Activated T-cell treated with anti-CD3 and anti-CD28 coated beads, Interleukin-2, amount 50 U/mL, for 72 hours (primary cell): Measurements from ENCODE around the gene SERPINB8. TPM values are rescaled to one million over a fixed set of nuclear protein-coding genes. Genes with fewer than 3 reads are reported as not detected.
A peak's percentile ranks its signal among the peaks of the same experiment; 100 is the strongest.

Experiments used
- ATAC-seq, 2 donors: fragments of 150-1000 bp; cut with Tn5 transposase; replicated peaks in 1 of 2; 2 replicates each; pipeline ENCODE4 v1.10.0; 2021; ENCODE audit warnings: moderate library complexity in 2 of 2, mild to moderate bottlenecking in 1 of 2
- DNase-seq, 2 donors: peaks; one replicate each; pipeline ENCODE4 v3.0.0; 2021 to 2022; ENCODE audit warnings: mixed read lengths in 1 of 2
- H3K27ac Mint-ChIP-seq: one replicate; pipeline ENCODE4 v1.8.0; 2022; ENCODE audit warnings: mild to moderate bottlenecking, moderate library complexity, mixed read lengths
- H3K27me3 Mint-ChIP-seq: one replicate; pipeline ENCODE4 v1.8.0; 2022; ENCODE audit warnings: low read depth, mixed read lengths
- H3K36me3 Mint-ChIP-seq, 2 donors: one replicate each; pipeline ENCODE4 v1.8.0; 2022; ENCODE audit warnings: mixed read lengths in 2 of 2, mild to moderate bottlenecking in 1 of 2; ENCODE audit not compliant: insufficient read depth in 2 of 2
- H3K4me1 Mint-ChIP-seq: one replicate; pipeline ENCODE4 v1.8.0; 2022; ENCODE audit warnings: low read depth, mixed read lengths
- H3K4me3 Mint-ChIP-seq, 2 donors: one replicate each; pipeline ENCODE4 v1.8.0; 2022; ENCODE audit warnings: mild to moderate bottlenecking in 2 of 2, mixed read lengths in 2 of 2, moderate library complexity in 2 of 2
- H3K9me3 Mint-ChIP-seq, 2 donors: one replicate each; pipeline ENCODE4 v1.8.0; 2022; ENCODE audit warnings: mixed read lengths in 2 of 2
- total RNA-seq, 2 donors: library from RNA; stranded (reverse); gene quantifications; one replicate each; pipeline ENCODE4 v1.2.3, GENCODE V29; 2022

Gene SERPINB8
- total RNA-seq, 2 donors from 2014 or later: 18.6 to 28.8 TPM

- peak in 1 of 2 donors; percentile 7 for DNase-seq
- no peaks in the 10 kb centered on the region for H3K9me3 Mint-ChIP-seq
- peak in 1 of 2 donors; percentile 37 for ATAC-seq
- no peak overlapping the region for H3K27ac Mint-ChIP-seq
- no peak overlapping the region for H3K4me3 Mint-ChIP-seq
- H3K36me3 Mint-ChIP-seq: no peaks in the 10 kb centered on the region
- peaks cover 9% of the 10 kb centered on the region for H3K27me3 Mint-ChIP-seq
- H3K4me1 Mint-ChIP-seq: no peaks in the 10 kb centered on the region
Observed at GRCh38 chr18:64037812-64038414, 68.0 kb downstream of the SERPINB8 start.

Other genes starting within 250 kb of the SERPINB8 start
- gene SERPINB7, start 194.7 kb upstream of the SERPINB8 start, total RNA-seq: not detected
- not detected for gene SERPINB2, start 82.4 kb upstream of the SERPINB8 start, total RNA-seq
- 1 to 10 TPM; 1.5 to 2.8 TPM for gene SERPINB10, start 62.1 kb upstream of the SERPINB8 start, total RNA-seq
- gene HMSD, start 20.8 kb upstream of the SERPINB8 start, total RNA-seq: 10 to 100 TPM; 65.8 to 68.8 TPM
- not detected for gene LINC00305, start 179.0 kb downstream of the SERPINB8 start, total RNA-seq